GM21825 (cell line): Measurements from ENCODE around the gene MMP28.

ENCODE experiments used
- ATAC-seq: cut with Tn5 transposase; IDR thresholded peaks from one replicate; pipeline ENCODE4 v1.9.1; 2021; ENCODE audit warnings: mild to moderate bottlenecking, moderate library complexity; ENCODE audit not compliant: unreplicated experiment

Gene MMP28

GRCh38 chr17:35801583-35802224 is 6.3 kb upstream of the MMP28 start:
- no peak for ATAC-seq

DNA sequence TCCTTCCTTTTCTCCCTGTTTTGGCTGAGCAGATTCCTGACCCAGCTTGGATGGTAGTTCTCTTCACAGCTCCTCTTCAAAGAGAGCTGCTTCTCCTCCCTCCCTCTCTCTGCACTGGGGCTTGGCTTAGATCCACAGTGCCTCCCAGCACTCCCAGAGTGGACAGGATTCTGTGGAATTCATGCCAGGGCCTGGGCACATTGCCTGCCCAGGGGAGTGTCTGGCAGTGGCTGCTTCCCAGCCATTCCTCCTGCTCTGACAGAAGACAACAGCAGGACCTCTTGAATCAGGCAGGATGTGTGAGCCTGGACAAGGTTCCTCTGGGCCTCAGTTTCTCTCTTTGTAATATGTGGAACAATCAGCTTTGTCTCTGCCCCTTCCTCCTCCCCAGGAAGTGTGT is 4.5 kb upstream of the MMP28 start:
- ATAC-seq: no peak

GRCh38 chr17:35797918-35798317 is 2.5 kb upstream of the MMP28 start:
- no peak for ATAC-seq

GRCh38 chr17:35797370-35797769 is 1.9 kb upstream of the MMP28 start:
- ATAC-seq: no peak

DNA sequence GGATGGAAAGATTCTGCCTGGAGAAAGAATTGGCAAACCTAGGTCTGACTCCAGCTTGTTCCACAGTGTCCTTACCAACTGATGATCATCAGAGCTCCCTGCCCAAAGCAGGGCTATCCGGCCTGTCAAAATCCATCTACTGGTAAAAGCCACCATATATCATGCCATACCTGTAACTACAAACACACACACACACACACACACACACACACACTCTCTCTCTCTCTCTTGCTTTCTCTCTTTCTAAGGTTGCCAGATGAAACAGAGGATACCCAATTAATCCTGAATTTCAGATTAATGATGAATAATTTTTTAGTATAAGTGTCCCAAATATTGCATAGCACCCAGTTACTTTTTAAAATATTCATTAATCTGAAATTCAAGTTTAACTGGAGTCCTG is 1.5 kb upstream of the MMP28 start:
- ATAC-seq: no peak

- no peak for ATAC-seq
These were observed 427 bp upstream of the MMP28 start for GRCh38 chr17:35795871-35796265.

- ATAC-seq: no peak
These were observed 2.2 kb downstream of the MMP28 start for GRCh38 chr17:35793257-35793656.

DNA sequence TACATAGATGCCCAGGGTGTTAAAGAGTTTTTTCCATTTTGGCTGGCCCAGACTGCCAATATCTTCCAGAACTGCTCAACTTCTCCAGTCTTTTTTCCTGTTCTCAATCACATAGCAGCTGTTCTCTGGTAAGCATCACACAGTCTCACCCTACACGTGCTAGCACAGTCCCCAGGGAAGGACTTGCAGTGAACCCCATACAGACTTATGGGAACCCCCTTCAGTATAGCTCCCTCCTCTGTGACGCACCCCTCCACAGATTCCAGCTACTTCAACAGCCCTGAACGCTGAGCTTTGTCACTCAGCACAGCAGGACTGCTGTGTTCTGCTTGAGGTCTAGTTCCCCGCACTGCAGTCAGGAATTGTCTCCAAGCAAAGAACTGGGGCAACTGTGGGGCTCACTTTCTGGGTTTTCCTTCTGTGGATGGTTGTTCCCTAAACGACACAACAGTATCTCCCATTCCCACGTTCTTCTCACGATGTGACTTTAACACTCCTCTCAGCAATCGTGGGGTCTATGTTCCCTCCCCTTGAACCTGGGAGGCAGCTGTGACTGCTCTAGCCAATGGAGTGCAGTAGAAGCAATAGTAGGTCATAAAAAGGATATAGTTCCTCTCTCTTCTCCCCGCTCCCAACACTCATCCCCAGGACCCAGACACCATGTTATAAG is 3.6 kb downstream of the MMP28 start:
- no peak for ATAC-seq

DNA sequence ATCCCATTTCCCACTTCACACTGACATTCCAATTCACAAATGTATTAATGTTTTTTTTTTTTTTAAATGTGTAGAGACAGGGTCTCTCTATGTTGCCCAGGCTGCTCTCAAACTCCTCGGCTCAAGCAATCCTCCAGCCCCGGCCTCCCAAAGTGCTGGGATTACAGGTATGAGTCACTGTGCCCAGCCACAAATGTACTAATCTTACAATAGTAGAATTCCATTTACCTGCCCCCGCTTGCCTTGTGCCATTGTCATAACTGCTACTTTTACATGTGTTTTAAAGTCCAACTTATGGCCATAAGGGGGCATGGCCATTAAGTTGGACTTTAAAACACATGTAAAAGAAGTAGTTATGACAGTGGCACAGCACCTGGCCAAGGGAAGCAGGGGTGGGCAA is 4.6 kb downstream of the MMP28 start:
- ATAC-seq: no peak

- ATAC-seq: no peak
These were observed 6.7 kb downstream of the MMP28 start for GRCh38 chr17:35788477-35789368.

GRCh38 chr17:35786941-35787432 is 8.5 kb downstream of the MMP28 start:
- ATAC-seq: no peak

DNA sequence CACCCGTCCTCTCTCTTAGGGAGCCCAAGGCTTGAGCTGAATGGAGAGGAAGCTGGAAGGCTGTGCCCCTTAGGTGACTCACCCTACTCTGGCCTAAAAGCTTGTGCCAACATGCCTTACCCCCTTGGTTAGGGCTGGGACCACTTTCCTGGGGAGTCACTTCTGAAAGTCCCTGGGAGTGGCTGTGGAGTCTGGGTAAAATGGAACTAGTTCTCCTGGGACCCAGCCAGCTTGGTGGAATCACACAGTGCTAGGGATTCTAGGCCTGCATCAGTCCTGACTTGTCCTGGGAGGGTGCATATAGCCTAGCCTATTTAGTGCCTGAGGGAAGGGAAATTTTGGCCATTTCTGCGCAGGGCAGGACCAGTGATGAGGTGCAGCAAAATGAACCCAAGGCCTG is 10.5 kb downstream of the MMP28 start:
- ATAC-seq: no peak

DNA sequence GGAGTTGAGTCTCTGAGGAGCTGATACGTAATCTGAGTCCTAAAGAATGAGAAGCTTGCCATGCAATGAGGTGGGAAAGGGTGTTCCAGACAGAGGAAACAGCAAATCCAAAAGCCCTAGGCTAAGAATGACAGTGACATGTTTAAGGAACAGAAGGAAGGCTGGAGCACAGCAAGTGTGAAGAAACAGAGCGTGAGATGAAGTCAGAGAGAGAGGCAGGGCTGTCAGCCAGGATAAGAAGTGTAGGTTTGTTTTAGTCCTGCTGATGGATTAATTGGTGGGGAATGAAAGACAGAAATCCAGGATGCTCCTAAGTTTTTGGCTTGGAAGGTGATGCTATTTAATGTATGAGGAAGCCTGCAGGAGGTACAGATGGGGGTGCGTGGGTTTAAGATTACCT is 14.5 kb downstream of the MMP28 start:
- no peak for ATAC-seq

DNA sequence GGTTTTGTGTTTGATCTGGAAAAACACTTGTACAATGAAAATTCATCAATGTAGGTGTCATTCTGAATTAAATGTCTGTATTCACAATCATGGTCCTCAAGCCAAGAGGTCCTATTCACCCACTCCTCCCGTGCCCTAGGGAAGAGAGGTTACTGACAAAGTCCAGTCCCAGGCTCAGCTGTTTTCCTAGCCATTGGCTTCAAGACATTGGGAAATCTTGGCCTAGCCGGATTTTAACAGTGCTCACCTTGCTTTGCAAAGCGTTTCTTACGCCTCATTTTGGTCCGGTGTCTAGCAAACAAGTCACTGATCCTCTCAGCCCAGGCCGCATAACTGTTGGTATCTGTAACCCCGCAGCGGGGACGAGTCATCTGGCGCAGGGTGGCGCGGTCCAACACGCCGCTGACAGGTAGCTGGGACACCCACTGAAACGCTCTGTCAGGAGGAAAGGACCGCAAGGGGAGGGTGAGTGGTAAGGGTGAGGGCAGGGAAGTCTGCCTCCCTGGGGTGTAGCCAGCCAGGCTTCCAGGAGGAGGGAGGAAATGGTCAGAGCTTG is 16.7 kb downstream of the MMP28 start:
- no peak for ATAC-seq

DNA sequence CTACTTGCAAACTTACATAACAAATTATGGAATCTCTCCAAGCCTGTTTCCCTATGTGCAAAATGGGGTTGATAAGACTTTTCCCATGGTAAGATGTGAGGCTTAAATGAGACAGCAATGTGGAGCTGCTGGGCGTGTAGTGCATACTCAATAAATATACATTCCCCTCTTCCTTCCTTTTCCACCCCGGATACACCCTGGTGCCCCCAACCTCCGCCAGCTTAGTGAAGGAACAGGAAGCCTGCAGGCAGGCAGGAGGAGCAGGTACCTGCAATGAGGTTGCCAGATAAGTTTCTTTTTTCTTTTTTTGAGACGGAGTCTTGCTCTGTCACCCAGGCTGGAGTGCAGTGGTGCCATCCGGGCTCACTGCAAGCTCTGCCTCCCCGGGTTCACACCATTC is 19.9 kb downstream of the MMP28 start:
- ATAC-seq: no peak

DNA sequence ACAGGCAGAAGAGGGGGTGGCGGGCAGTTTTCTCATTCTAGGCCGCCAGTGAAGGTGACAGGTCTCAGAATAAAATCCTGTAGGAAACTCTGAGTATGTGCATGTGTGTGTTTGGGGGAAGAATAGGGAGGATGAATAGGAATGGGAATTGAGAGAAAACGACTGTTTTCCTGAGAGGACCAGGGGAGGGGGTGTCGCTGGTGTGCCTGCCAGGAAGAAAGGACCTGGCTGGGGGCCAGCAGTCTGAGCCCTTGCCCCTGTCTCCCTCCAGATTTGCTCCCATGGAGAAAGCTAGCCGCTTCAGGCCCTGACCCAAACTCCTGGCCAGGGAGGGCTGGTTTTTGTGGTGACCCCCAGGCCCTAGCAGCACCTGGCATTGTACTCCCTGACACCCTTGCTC is 20.4 kb downstream of the MMP28 start:
- no peak for ATAC-seq

GRCh38 chr17:35774499-35774898 is 20.9 kb downstream of the MMP28 start:
- ATAC-seq: no peak

DNA sequence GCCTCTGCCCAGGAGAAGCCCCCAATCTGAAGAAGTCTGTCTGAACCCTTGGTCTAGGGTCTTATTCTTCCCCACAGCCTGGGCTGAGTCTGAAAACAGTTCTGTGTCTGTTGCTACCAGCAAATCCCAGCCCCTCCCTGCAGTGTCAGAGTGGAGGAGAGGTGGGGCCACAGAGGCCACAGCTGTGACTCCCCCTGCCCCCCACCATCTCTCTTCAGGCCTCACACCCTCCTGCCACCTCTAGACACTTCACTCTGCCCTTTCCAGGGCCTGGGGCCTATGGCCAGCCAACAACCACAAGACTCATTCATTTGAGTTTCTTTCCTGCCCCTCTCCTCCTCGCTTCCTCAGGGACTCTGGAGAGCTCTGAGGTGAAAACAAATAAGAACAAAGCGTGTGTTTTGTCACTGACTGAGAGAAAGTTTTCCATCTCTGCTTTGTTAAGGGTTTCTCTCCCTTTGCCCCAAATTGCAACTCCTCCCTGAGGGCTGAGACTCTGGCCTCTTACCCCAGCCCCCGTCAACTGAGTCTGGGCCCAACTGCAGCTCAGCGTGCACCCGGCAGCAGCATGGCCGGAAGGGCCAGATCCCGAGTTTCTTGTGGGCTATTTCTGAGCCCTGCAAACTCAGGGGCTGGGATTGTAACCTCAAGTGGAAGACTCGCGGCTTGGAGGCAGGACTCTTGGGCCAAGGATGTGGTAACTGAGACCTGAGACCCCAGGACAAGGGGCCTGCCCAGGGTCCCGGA is 21.6 kb downstream of the MMP28 start:
- no peak for ATAC-seq

DNA sequence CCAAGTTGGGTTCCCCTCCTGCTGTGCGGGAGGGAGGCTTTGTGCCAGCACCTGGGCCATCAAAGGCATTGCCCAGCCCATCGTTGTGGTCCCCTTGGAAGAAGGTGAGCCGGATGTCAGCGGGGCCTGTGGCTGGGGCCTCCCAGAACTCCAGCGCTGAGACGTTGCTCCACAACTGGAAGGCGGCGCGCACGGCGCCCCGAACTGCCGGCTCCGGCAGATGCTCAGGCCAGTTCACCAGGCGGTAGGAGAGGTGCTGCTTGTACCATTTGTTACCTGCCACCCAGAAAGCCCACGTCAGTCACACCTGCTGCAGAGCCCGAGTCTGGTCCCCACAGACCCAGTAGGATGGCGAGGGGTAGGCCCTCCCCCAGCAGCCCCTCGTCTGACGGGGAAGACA is 22.3 kb downstream of the MMP28 start:
- no peak for ATAC-seq

- no peak for ATAC-seq
These were observed 25.4 kb downstream of the MMP28 start for GRCh38 chr17:35769895-35770486.
